ENCODE results near the gene CEP89. TPM values are rescaled to one million over a fixed set of nuclear protein-coding genes. Genes with fewer than 3 reads are reported as not detected.

The CEP89 gene
- polyA plus RNA-seq, 1 donor (not counting 4 experiments of a cell fraction or from before 2014, with no cell fraction given): 11.2 TPM

GRCh38 chr19:32872391-32872790 is 99.4 kb downstream of the CEP89 start:
- H2AFZ ChIP-seq (ENCODE audit: control insufficient read depth, low read length): no peak overlapping the region
- FAIRE-seq (no peak), DNase-seq (ENCODE audit: low read depth, low spot score) (no peak)
- no peak overlapping the region for H3K4me2 ChIP-seq (ENCODE audit: control insufficient read depth, extremely low read depth, insufficient read depth, low read depth, low read length)
- TF ChIP-seq CTCF (optimal IDR thresholded peaks at IDR 0.05 in 1 of 3, IDR thresholded peaks at IDR 0.05 in 1 of 3, conservative IDR thresholded peaks at IDR 0.05 in 1 of 3; ENCODE audit: extremely low read depth in 1 of 3, insufficient read depth in 2 of 3, low read length in 3 of 3): no peak
- TF ChIP-seq EZH2 (IDR thresholded peaks at IDR 0.05; ENCODE audit: low read length): no peak
- no peak overlapping the region for H3K4me3 ChIP-seq (ENCODE audit: control insufficient read depth in 2 of 3, extremely low read depth in 1 of 3, insufficient read depth in 2 of 3, low read depth in 1 of 3, low read length in 3 of 3)
- H3K36me3 ChIP-seq (ENCODE audit: control insufficient read depth in 2 of 2, extremely low read depth in 1 of 2, insufficient read depth in 2 of 2, low read length in 2 of 2): no peaks in the 10 kb centered on the region
- no peaks in the 10 kb centered on the region for H3K9me1 ChIP-seq (ENCODE audit: control insufficient read depth, extremely low read depth, insufficient read depth, low read length)
- H3K27ac ChIP-seq (ENCODE audit: control insufficient read depth, insufficient read depth, low read length): no peak overlapping the region
- H3K27me3 ChIP-seq (ENCODE audit: control insufficient read depth, extremely low read depth, insufficient read depth, low read length): no peaks in the 10 kb centered on the region
- H3K79me2 ChIP-seq (ENCODE audit: control insufficient read depth, insufficient read depth, low read length): no peaks in the 10 kb centered on the region
- no peaks in the 10 kb centered on the region for H4K20me1 ChIP-seq (ENCODE audit: control insufficient read depth, extremely low read depth, insufficient read depth, low read length)
- dilution Hi-C loops (cut with MboI; ENCODE audit: extremely low pct_ligation_motif_present, low sequenced_read_pairs): no loop called here
- H3K9me3 ChIP-seq (ENCODE audit: control insufficient read depth, low read depth, low read length): no peaks in the 10 kb centered on the region
- H3K4me1 ChIP-seq (ENCODE audit: control insufficient read depth, extremely low read depth, insufficient read depth, low read length): no peaks in the 10 kb centered on the region
- no peak overlapping the region for H3K9ac ChIP-seq (ENCODE audit: control insufficient read depth, extremely low read depth, insufficient read depth, low read length)

- no peaks in the 10 kb centered on the region for H3K9me3 ChIP-seq (ENCODE audit: control insufficient read depth, low read depth, low read length)
- H3K9ac ChIP-seq (ENCODE audit: control insufficient read depth, extremely low read depth, insufficient read depth, low read length): no peak overlapping the region
- no peaks in the 10 kb centered on the region for H3K79me2 ChIP-seq (ENCODE audit: control insufficient read depth, insufficient read depth, low read length)
- FAIRE-seq (no peak), DNase-seq (ENCODE audit: low read depth, low spot score) (no peak)
- no peaks in the 10 kb centered on the region for H3K36me3 ChIP-seq (ENCODE audit: control insufficient read depth in 2 of 2, extremely low read depth in 1 of 2, insufficient read depth in 2 of 2, low read length in 2 of 2)
- H3K4me1 ChIP-seq (ENCODE audit: control insufficient read depth, extremely low read depth, insufficient read depth, low read length): no peaks in the 10 kb centered on the region
- no peak overlapping the region for H2AFZ ChIP-seq (ENCODE audit: control insufficient read depth, low read length)
- dilution Hi-C loops (cut with MboI; ENCODE audit: extremely low pct_ligation_motif_present, low sequenced_read_pairs): no loop called here
- H3K4me3 ChIP-seq (ENCODE audit: control insufficient read depth in 2 of 3, extremely low read depth in 1 of 3, insufficient read depth in 2 of 3, low read depth in 1 of 3, low read length in 3 of 3): no peak overlapping the region
- no peaks in the 10 kb centered on the region for H3K27me3 ChIP-seq (ENCODE audit: control insufficient read depth, extremely low read depth, insufficient read depth, low read length)
- TF ChIP-seq CTCF (optimal IDR thresholded peaks at IDR 0.05 in 1 of 3, IDR thresholded peaks at IDR 0.05 in 1 of 3, conservative IDR thresholded peaks at IDR 0.05 in 1 of 3; ENCODE audit: extremely low read depth in 1 of 3, insufficient read depth in 2 of 3, low read length in 3 of 3): no peak
- TF ChIP-seq EZH2 (IDR thresholded peaks at IDR 0.05; ENCODE audit: low read length): no peak
- H4K20me1 ChIP-seq (ENCODE audit: control insufficient read depth, extremely low read depth, insufficient read depth, low read length): no peaks in the 10 kb centered on the region
- H3K27ac ChIP-seq (ENCODE audit: control insufficient read depth, insufficient read depth, low read length): no peak overlapping the region
- no peak overlapping the region for H3K4me2 ChIP-seq (ENCODE audit: control insufficient read depth, extremely low read depth, insufficient read depth, low read depth, low read length)
- H3K9me1 ChIP-seq (ENCODE audit: control insufficient read depth, extremely low read depth, insufficient read depth, low read length): no peaks in the 10 kb centered on the region
Observed at GRCh38 chr19:32870981-32871451, 100.7 kb downstream of the CEP89 start.
